A549 treated with Hydrocortisone at 1 μM for 4 hours (cell line): ENCODE measurements around the gene TMEM170B. TPM values are rescaled to one million over a fixed set of nuclear protein-coding genes. Genes with fewer than 3 reads are reported as not detected.

Source experiments
- total RNA-seq: library from RNA; stranded (reverse); fragments of 200-300 nt; extraction: Qiagen RNA extraction; gene quantifications from 5 replicates; pipeline ENCODE4 v1.2.3, GENCODE V29; 2022

The TMEM170B gene, protein sequence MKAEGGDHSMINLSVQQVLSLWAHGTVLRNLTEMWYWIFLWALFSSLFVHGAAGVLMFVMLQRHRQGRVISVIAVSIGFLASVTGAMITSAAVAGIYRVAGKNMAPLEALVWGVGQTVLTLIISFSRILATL
- total RNA-seq, result 0.57 to 1.1 TPM (median 0.70 TPM) in 5 replicates

DNA sequence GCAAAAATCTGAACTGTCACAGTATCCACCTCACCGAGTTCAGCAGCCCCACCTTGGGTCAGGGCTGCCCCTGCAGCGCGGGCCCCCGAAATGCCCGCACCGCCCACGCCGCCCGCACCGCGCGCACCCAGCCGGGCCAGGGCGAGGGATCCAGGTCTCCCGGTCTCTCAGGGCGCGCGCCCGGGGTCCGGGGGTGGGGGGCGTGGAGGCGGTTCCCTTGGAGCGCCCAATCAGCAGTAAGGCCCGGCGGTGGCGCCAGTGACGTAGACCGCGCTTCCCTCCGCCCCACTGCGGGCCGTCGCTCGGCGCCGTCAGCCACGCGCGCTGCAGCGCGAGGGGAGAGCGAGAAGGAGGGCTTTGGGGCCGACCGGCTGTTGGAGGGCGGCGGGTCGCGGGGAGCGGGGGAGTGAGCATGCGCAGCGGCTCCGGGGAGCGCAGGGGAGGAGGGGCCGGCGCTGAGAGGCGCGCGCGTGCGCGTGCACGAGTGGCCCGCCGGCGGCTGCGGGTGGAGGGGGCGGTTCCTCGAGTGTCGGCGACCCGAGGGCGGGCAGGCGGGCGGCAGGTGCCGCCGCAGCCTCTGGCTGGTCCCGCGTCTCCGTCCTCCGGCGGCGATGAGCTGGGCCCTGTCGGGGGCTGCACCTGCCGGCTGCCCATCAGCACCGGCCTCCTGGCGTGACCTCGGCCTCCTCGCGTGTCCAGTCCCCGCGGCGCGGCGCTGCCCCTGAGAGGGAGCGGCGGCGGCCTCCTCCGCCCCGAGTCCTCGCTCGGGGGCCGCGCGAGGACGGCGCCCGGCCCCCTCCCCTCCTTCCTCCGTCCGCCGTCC is at the start of gene TMEM170B:
TMEM170B (plus strand) TSS at position 521 of the 823 bp plus-strand sequence. CDS start 529 bp downstream, outside the sequence.

Other genes starting within 250 kb of the TMEM170B start
- gene ADTRP, start 241.1 kb downstream of the TMEM170B start, total RNA-seq, result 0.29 to 0.74 TPM (median 0.56 TPM) in 5 replicates